Hepatocyte (in vitro differentiated cells): ENCODE data around the gene PTCH2.

Source experiments
- EZH2 ChIP-seq: fragments of 200-600 bp; sonication (generic); IDR thresholded peaks from 2 replicates; pipeline ENCODE4 v1.6.1; 2016; ENCODE audit warnings: antibody characterized with exemption, mild to moderate bottlenecking, borderline replicate concordance
- EZH2phosphoT487 ChIP-seq: fragments of 200-600 bp; sonication (generic); IDR thresholded peaks from one replicate; pipeline ENCODE4 v1.6.1; 2018; ENCODE audit warnings: antibody characterized with exemption, mild to moderate bottlenecking, low read depth, moderate library complexity; ENCODE audit not compliant: unreplicated experiment, severe bottlenecking
- TF ChIP-seq, protein P1 (sequence below): fragments of 200-600 bp; sonication (generic); IDR thresholded peaks from 2 replicates; pipeline ENCODE4 v1.5.1; 2016; ENCODE audit warnings: antibody characterized with exemption, mild to moderate bottlenecking; ENCODE audit not compliant: poor library complexity

DNA sequence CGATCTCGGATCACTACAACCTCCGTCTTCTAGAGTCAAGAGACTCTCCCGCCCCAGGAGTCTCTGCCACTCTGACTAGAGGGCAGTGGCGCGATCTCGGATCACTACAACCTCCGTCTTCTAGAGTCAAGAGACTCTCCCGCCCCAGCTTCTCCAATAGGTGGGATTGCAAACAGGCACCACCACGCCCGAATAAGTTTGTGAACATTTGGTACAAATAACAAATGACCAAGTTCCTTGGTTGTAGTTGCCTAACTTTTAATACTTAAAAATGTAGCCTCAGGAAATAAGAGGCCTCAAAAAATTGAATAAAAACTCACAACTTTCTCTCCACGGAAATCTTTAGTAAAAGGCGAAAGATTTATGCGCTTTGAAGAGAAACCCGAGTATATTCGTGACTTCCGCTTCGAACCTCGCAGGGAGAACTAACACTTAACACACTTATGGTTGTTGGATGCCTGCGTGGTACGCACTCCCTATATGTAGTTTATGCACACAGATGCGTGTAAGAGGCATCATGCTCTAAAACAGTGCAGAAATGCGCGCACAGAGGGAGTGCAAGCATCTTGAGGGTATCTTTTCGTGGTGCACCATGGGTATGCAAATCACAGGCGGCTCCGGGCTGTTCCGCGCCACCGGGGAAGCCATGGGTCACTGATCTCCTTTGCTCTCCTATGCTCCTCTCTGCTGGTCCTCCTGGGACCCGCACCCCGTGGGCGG is 23.3 kb downstream of the PTCH2 start:
- TF ChIP-seq, protein P1, sequence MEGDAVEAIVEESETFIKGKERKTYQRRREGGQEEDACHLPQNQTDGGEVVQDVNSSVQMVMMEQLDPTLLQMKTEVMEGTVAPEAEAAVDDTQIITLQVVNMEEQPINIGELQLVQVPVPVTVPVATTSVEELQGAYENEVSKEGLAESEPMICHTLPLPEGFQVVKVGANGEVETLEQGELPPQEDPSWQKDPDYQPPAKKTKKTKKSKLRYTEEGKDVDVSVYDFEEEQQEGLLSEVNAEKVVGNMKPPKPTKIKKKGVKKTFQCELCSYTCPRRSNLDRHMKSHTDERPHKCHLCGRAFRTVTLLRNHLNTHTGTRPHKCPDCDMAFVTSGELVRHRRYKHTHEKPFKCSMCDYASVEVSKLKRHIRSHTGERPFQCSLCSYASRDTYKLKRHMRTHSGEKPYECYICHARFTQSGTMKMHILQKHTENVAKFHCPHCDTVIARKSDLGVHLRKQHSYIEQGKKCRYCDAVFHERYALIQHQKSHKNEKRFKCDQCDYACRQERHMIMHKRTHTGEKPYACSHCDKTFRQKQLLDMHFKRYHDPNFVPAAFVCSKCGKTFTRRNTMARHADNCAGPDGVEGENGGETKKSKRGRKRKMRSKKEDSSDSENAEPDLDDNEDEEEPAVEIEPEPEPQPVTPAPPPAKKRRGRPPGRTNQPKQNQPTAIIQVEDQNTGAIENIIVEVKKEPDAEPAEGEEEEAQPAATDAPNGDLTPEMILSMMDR = no peak
- TF ChIP-seq EZH2 (no peak), EZH2phosphoT487 (no peak)
